A549 (cell line): Measurements from ENCODE around the gene NAPEPLD.

Source experiments
- CTCF ChIP-seq: fragments of >200 bp; sonication (Bioruptor Twin); formaldehyde crosslinking; IDR thresholded peaks from 3 replicates; pipeline ENCODE4 v1.5.1; 2016
- TF ChIP-seq, protein P1 (sequence below): fragments of 200-600 bp; sonication (generic); IDR thresholded peaks from 2 replicates; pipeline ENCODE4 v1.6.1; 2016; ENCODE audit warnings: antibody characterized with exemption, mild to moderate bottlenecking, moderate library complexity

DNA sequence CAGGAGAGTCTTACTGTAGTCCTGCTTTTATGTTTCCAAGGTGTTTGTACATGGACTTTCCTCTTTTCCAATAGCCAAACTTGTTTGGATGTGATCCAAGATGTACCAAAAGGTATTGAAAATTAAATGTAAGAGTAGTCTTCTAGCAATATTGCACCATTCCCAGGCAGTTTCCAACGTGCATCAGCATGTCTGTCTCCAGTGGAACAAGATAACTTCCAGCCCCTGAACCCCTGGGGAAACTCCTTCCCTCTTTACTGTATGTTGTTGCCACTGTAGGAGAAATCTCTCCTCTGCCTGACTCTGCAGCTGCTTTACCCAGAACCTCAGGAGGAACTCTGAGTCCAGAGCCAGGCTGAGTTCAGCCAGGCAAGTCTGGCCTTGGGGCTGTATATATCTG lies 55.5 kb downstream of the NAPEPLD start:
- no peak for TF ChIP-seq CTCF
- TF ChIP-seq, protein P1, sequence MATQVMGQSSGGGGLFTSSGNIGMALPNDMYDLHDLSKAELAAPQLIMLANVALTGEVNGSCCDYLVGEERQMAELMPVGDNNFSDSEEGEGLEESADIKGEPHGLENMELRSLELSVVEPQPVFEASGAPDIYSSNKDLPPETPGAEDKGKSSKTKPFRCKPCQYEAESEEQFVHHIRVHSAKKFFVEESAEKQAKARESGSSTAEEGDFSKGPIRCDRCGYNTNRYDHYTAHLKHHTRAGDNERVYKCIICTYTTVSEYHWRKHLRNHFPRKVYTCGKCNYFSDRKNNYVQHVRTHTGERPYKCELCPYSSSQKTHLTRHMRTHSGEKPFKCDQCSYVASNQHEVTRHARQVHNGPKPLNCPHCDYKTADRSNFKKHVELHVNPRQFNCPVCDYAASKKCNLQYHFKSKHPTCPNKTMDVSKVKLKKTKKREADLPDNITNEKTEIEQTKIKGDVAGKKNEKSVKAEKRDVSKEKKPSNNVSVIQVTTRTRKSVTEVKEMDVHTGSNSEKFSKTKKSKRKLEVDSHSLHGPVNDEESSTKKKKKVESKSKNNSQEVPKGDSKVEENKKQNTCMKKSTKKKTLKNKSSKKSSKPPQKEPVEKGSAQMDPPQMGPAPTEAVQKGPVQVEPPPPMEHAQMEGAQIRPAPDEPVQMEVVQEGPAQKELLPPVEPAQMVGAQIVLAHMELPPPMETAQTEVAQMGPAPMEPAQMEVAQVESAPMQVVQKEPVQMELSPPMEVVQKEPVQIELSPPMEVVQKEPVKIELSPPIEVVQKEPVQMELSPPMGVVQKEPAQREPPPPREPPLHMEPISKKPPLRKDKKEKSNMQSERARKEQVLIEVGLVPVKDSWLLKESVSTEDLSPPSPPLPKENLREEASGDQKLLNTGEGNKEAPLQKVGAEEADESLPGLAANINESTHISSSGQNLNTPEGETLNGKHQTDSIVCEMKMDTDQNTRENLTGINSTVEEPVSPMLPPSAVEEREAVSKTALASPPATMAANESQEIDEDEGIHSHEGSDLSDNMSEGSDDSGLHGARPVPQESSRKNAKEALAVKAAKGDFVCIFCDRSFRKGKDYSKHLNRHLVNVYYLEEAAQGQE = no peak
